ENCODE data around the gene ADAM19.
A peak's percentile ranks its signal among the peaks of the same experiment; 100 is the strongest.

The ADAM19 gene

DNA sequence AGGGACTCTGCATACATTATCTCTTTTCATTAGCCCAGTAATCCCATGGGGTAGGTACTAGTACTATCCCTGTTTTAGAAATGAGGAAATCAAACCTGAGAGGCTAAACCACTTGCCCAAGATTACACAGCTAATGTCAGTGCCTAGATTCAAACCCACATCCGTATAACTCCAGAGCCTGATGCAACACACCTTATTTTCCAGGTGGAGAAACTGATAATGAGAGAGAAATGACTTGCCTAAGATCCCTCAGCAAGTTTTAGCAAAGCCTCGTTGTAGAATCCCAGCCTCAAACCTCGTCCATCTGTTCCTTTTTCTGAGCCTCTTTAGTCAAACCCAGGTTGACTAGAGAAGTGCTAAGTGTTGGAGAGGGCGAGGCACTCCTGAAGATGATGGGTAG is 1.1 kb upstream of the ADAM19 start:
- DNase-seq (ENCODE audit: low spot score): no peak
- in situ Hi-C loops (cut with MboI; ENCODE audit: low sequenced_read_pairs, unreplicated experiment): no loop called here
- TF ChIP-seq, protein P1, sequence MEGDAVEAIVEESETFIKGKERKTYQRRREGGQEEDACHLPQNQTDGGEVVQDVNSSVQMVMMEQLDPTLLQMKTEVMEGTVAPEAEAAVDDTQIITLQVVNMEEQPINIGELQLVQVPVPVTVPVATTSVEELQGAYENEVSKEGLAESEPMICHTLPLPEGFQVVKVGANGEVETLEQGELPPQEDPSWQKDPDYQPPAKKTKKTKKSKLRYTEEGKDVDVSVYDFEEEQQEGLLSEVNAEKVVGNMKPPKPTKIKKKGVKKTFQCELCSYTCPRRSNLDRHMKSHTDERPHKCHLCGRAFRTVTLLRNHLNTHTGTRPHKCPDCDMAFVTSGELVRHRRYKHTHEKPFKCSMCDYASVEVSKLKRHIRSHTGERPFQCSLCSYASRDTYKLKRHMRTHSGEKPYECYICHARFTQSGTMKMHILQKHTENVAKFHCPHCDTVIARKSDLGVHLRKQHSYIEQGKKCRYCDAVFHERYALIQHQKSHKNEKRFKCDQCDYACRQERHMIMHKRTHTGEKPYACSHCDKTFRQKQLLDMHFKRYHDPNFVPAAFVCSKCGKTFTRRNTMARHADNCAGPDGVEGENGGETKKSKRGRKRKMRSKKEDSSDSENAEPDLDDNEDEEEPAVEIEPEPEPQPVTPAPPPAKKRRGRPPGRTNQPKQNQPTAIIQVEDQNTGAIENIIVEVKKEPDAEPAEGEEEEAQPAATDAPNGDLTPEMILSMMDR (IDR thresholded peaks at IDR 0.05; ENCODE audit: borderline replicate concordance, control extremely low read depth, extremely low read depth, insufficient read depth, missing control alignments): no peak

DNA sequence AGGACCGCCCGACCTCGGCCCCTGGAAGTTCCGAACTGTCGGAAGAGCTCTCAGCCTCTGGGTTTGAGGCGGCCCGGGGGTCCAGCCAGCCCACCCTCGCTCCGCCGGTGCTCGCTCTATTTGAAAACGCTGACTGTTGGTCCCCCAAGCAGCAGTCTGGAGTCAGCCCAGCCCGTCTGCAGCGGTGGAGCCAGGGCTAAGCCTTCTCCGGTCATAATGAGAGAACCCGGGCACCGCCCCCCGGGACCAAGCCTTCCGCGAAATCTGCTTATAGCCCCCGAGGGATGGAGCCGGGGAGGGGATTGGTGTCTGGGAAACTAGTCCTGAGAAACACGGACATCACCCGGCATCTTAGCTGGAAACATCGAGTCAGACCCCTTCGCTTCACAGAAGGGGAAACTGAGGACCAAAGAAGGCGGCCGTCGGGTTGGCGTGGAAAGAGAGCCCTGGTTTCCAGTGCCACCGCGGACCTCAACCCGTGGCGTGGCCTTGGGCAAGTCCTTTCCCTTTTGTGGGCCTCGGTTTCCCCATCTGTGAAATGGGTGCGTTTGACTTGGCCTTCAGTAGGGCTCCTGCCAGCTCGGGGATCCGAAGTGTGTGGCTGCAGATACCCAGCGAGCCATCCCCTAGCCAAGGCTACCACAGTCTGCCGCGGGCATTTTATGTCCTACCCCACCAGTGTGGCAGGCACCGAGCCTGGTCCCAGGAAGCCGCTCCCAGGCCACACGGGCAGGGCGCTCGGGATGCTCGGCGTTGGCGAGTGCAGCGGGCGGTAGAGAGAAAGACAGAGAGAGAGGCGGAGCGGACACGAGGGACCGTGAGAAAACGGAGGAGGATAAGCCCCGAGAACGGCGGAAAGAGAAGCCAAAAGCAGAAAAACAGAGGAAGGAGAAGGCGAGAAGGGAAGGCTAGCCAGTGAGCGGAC is 857 bp downstream of the ADAM19 start:
- in situ Hi-C loops (cut with MboI; ENCODE audit: low sequenced_read_pairs, unreplicated experiment): no loop called here
- peak; percentile 62 for DNase-seq (ENCODE audit: low spot score)
- TF ChIP-seq, protein P1 (IDR thresholded peaks at IDR 0.05; ENCODE audit: borderline replicate concordance, control extremely low read depth, extremely low read depth, insufficient read depth, missing control alignments): no peak

DNA sequence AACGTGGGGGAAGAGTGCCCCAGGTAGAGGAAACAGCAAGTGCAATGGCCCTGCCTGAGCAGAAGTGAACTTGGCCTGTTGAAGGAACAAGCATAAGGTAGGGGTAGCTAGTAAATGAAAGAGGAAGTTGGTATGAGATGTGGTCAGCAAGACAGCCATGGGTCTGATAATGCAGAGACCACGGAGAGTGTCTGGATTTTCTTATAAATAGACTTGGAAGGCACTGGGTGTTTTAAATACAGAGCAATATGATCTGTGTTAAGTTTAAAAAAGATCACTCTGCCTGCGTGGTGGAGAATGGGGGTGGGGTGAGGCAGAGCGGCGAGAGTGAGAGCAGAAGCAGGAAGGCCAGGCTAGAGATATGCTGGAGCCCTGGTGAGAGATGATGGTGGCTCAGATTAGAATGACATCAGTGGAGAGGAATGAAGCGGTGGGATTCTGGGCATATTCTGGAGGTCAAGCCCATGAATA is 4.2 kb downstream of the ADAM19 start:
- DNase-seq (ENCODE audit: low spot score): peak; percentile 71
- in situ Hi-C loops (cut with MboI; ENCODE audit: low sequenced_read_pairs, unreplicated experiment): no loop called here
- TF ChIP-seq, protein P1 (IDR thresholded peaks at IDR 0.05; ENCODE audit: borderline replicate concordance, control extremely low read depth, extremely low read depth, insufficient read depth, missing control alignments): no peak

DNA sequence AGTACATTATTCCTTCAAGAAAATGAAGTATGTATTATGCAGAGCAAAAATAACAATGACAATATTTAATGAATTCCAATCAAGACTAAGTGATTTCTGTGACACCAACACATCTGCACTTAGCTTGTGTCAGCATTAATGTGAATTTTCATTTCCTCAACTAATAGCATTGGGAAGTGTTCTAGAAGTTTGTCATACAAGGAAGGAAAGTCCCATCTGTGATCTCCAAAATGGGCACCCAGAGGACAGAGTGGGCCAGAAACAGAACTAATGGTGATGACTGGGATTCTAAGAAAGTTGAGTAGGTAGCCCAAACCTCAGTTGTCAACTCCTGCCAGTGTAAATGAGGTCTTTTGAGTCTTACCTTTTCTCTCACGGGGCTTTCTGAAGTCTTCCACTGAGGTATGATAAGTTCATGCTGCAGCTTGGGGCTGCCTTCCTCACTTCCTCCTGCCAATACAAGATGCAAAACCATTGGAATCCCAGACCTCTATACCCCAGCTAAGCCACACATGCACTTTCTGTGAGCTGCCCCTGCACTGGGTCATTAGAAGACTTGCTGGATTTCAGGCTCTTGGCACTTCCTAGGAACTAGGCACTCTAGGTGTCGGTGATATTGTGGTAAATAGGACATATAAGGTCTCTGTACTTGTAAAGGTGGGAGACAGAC is 4.9 kb downstream of the ADAM19 start:
- in situ Hi-C loops (cut with MboI; ENCODE audit: low sequenced_read_pairs, unreplicated experiment): no loop called here
- TF ChIP-seq, protein P1 (IDR thresholded peaks at IDR 0.05; ENCODE audit: borderline replicate concordance, control extremely low read depth, extremely low read depth, insufficient read depth, missing control alignments): no peak
- DNase-seq (ENCODE audit: low spot score): no peak

DNA sequence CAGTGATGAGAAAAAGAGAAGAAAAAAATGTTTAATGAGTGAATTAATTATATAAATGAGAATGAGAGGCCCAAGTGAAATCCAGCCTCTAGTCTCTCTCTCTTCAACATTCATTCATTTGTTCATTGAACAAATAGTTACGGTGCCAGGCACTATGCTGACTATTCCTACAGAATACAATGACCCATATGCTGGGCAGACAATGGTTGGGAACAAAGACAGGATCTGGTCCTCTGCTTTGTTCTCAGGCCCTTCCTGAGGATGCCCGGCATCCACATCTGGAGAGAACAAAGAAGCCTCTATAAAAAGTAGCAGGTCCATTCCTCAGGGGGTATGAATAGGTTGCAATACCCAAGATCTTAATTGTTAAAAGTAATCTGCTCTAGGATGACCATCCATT is 6.9 kb downstream of the ADAM19 start:
- DNase-seq (ENCODE audit: low spot score): no peak
- TF ChIP-seq, protein P1 (IDR thresholded peaks at IDR 0.05; ENCODE audit: borderline replicate concordance, control extremely low read depth, extremely low read depth, insufficient read depth, missing control alignments): no peak
- in situ Hi-C loops (cut with MboI; ENCODE audit: low sequenced_read_pairs, unreplicated experiment): no loop called here

DNA sequence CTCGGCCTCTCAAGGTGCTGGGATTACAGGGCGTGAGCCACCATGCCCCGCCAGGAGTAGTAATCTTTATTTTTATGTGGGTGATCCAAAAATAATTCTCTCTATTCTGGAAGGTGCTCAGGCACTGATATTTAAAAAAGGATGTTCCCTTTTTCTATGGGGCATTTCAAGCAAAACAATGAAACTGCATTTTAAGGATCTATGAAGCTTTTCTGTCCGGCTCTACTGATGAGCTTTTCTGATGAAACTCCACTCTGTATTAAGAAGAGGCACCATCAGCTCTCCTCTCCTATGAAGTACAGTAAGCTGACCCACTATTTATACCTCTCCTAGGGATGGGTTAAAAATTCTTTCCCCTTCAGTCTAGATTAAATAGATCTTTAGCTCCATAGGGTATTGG is 7.4 kb downstream of the ADAM19 start:
- no peak for DNase-seq (ENCODE audit: low spot score)
- TF ChIP-seq, protein P1 (IDR thresholded peaks at IDR 0.05; ENCODE audit: borderline replicate concordance, control extremely low read depth, extremely low read depth, insufficient read depth, missing control alignments): no peak
- in situ Hi-C loops (cut with MboI; ENCODE audit: low sequenced_read_pairs, unreplicated experiment): no loop called here

Measured in GM13976 (cell line).